Measurements from ENCODE around the gene PEAR1. TPM values are rescaled to one million over a fixed set of nuclear protein-coding genes. Genes with fewer than 3 reads are reported as not detected.

PEAR1 gene
- total RNA-seq, 1 experiment from 2014 or later: 11.9 TPM

- Histone ChIP-seq H3K27ac (ENCODE audit: low read length) (no peak overlapping the region), H4K20me1 (ENCODE audit: low read length) (no peaks in the 10 kb centered on the region), H3K27me3 (ENCODE audit: low read length) (no peaks in the 10 kb centered on the region), H3K36me3 (ENCODE audit: low read depth, low read length) (no peaks in the 10 kb centered on the region), H2AFZ (ENCODE audit: low read length) (peak overlapping the region; percentile 86), H3K79me2 (ENCODE audit: low read length) (no peaks in the 10 kb centered on the region), H3K4me1 (ENCODE audit: insufficient read depth, low read length) (peaks cover 25% of the 10 kb centered on the region), H3K9ac (ENCODE audit: low read length) (peak overlapping the region; percentile 16; the same call in 1 of the 2 replicates), H3K4me3 (ENCODE audit: low read length) (peak overlapping the region; percentile 72), H3F3A (ENCODE audit: low read length, unreplicated experiment) (peaks cover 6% of the 10 kb centered on the region), H3K9me3 (ENCODE audit: low read length) (no peaks in the 10 kb centered on the region), H3K9me2 (replicated peaks; ENCODE audit: low read length) (no peaks in the 10 kb centered on the region), H3K4me2 (ENCODE audit: low read length) (peak overlapping the region; percentile 87)
- BruUV-seq (replicated peaks): no TSS peak
- ChIA-PET CTCF (interaction anchor here (0.6 to 2.1 kb wide), 12 partner anchors 10 to 249 kb away, joined by 3 to 43 read pairs (median 4); partner anchors contain the start of genes INSRR and PRCC), POLR2A (ENCODE audit: unreplicated experiment) (no interaction called here)
- DNase-seq (peak; percentile 91), ATAC-seq (peak; percentile 84)
- intact Hi-C loops (cut with micrococcal nuclease): loop anchor here (1.0 to 2.0 kb wide), 2 partner anchors 35 to 89 kb away; no protein-coding TSS in a partner anchor
- peak; percentile 93 for TF ChIP-seq CTCF (conservative IDR thresholded peaks at IDR 0.05; ENCODE audit: low read depth, low read length)
- TF ChIP-seq EZH2 (IDR thresholded peaks at IDR 0.05; ENCODE audit: low read length, unreplicated experiment): no peak
These were observed 33.9 kb downstream of the PEAR1 start for GRCh38 chr1:156927215-156928042.

- H3K9ac ChIP-seq (ENCODE audit: low read length): no peak overlapping the region
- TF ChIP-seq CTCF (conservative IDR thresholded peaks at IDR 0.05; ENCODE audit: low read depth, low read length) (no peak; the same call in 1 of the 2 replicates), EZH2phosphoT487 (IDR thresholded peaks at IDR 0.05; ENCODE audit: borderline replicate concordance, low read length) (no peak), EZH2 (IDR thresholded peaks at IDR 0.05; ENCODE audit: low read length, unreplicated experiment) (no peak)
- CTCF ChIA-PET: interaction anchor here (0.6 to 2.1 kb wide), 13 partner anchors 11 to 248 kb away, joined by 3 to 43 read pairs (median 5); partner anchors contain the start of genes INSRR and PRCC
- H3K4me3 ChIP-seq (ENCODE audit: low read length): peak overlapping the region; percentile 72; the same call in 1 of the 2 replicates
- peak overlapping the region; percentile 86; the same call in 1 of the 2 replicates for H2AFZ ChIP-seq (ENCODE audit: low read length)
- H3K9me3 ChIP-seq (ENCODE audit: low read length): no peaks in the 10 kb centered on the region
- no peaks in the 10 kb centered on the region for H4K20me1 ChIP-seq (ENCODE audit: low read length)
- no peak overlapping the region for H3K27ac ChIP-seq (ENCODE audit: low read length)
- intact Hi-C loops (cut with micrococcal nuclease): no loop called here
- no peaks in the 10 kb centered on the region for H3K79me2 ChIP-seq (ENCODE audit: low read length)
- DNase-seq: no peak
- H3K4me1 ChIP-seq (ENCODE audit: insufficient read depth, low read length): peaks cover 25% of the 10 kb centered on the region
- POLR2A ChIA-PET (ENCODE audit: unreplicated experiment): no interaction called here
- peaks cover 6% of the 10 kb centered on the region for H3F3A ChIP-seq (ENCODE audit: low read length, unreplicated experiment)
- peak; percentile 8 for ATAC-seq
- peak overlapping the region; percentile 87 for H3K4me2 ChIP-seq (ENCODE audit: low read length)
- BruUV-seq (replicated peaks): no TSS peak
- no peaks in the 10 kb centered on the region for H3K9me2 ChIP-seq (replicated peaks; ENCODE audit: low read length)
- H3K36me3 ChIP-seq (ENCODE audit: low read depth, low read length): no peaks in the 10 kb centered on the region
- no peaks in the 10 kb centered on the region for H3K27me3 ChIP-seq (ENCODE audit: low read length)
These were observed 34.6 kb downstream of the PEAR1 start for GRCh38 chr1:156928043-156928602.
